ENCODE data around the gene AGBL4.

The AGBL4 gene

GRCh38 chr1:48917901-48918603, 1105.7 kb downstream of the AGBL4 start:
- H3K9me3 Mint-ChIP-seq: no peaks in the 10 kb centered on the region
- no peak overlapping the region for H3K27ac Mint-ChIP-seq
- no peaks in the 10 kb centered on the region for H3K4me1 Mint-ChIP-seq
- no peak for DNase-seq
- H3K4me3 Mint-ChIP-seq: no peak overlapping the region
- no peaks in the 10 kb centered on the region for H3K36me3 Mint-ChIP-seq (ENCODE audit: low read depth)
- peaks cover 2% of the 10 kb centered on the region for H3K27me3 Mint-ChIP-seq
- ATAC-seq: no peak

- no peaks in the 10 kb centered on the region for H3K36me3 Mint-ChIP-seq (ENCODE audit: low read depth)
- no peaks in the 10 kb centered on the region for H3K9me3 Mint-ChIP-seq
- H3K27ac Mint-ChIP-seq: no peak overlapping the region
- H3K4me3 Mint-ChIP-seq: no peak overlapping the region
- ATAC-seq (no peak), DNase-seq (no peak)
- no peaks in the 10 kb centered on the region for H3K4me1 Mint-ChIP-seq
- H3K27me3 Mint-ChIP-seq: peaks cover 2% of the 10 kb centered on the region
Observed at GRCh38 chr1:48917070-48917454, 1106.7 kb downstream of the AGBL4 start.

- ATAC-seq (no peak), DNase-seq (no peak)
- Mint-ChIP-seq H3K27ac (no peak overlapping the region), H3K36me3 (ENCODE audit: low read depth) (no peaks in the 10 kb centered on the region), H3K4me3 (no peak overlapping the region), H3K27me3 (peaks cover 2% of the 10 kb centered on the region), H3K4me1 (no peaks in the 10 kb centered on the region), H3K9me3 (no peaks in the 10 kb centered on the region)
Observed at GRCh38 chr1:48916130-48917069, 1107.4 kb downstream of the AGBL4 start.

GRCh38 chr1:48908606-48909005, 1115.1 kb downstream of the AGBL4 start:
- Mint-ChIP-seq H3K36me3 (ENCODE audit: low read depth) (no peaks in the 10 kb centered on the region), H3K4me1 (no peaks in the 10 kb centered on the region)

GRCh38 chr1:48906729-48907128, 1117.0 kb downstream of the AGBL4 start:
- H3K27ac Mint-ChIP-seq: no peak overlapping the region
- ATAC-seq (no peak), DNase-seq (no peak)
- H3K9me3 Mint-ChIP-seq: no peaks in the 10 kb centered on the region
- H3K4me1 Mint-ChIP-seq: no peaks in the 10 kb centered on the region
- no peaks in the 10 kb centered on the region for H3K36me3 Mint-ChIP-seq (ENCODE audit: low read depth)
- H3K4me3 Mint-ChIP-seq: no peak overlapping the region
- peaks cover 3% of the 10 kb centered on the region for H3K27me3 Mint-ChIP-seq

More at GRCh38 chr1:48908606-48909005, 1115.1 kb downstream of the AGBL4 start:
- no peak for ATAC-seq
- Mint-ChIP-seq H3K27me3 (peaks cover 2% of the 10 kb centered on the region), H3K9me3 (no peaks in the 10 kb centered on the region), H3K27ac (no peak overlapping the region), H3K4me3 (no peak overlapping the region)
- DNase-seq: no peak

GRCh38 chr1:48906164-48906563, 1117.6 kb downstream of the AGBL4 start:
- H3K36me3 Mint-ChIP-seq (ENCODE audit: low read depth): no peaks in the 10 kb centered on the region
- no peaks in the 10 kb centered on the region for H3K9me3 Mint-ChIP-seq
- DNase-seq: no peak
- peaks cover 3% of the 10 kb centered on the region for H3K27me3 Mint-ChIP-seq
- no peak for ATAC-seq
- no peak overlapping the region for H3K4me3 Mint-ChIP-seq
- H3K27ac Mint-ChIP-seq: no peak overlapping the region
- H3K4me1 Mint-ChIP-seq: no peaks in the 10 kb centered on the region

GRCh38 chr1:48903291-48903690, 1120.5 kb downstream of the AGBL4 start:
- no peaks in the 10 kb centered on the region for H3K36me3 Mint-ChIP-seq (ENCODE audit: low read depth)
- no peak overlapping the region for H3K4me3 Mint-ChIP-seq
- no peaks in the 10 kb centered on the region for H3K9me3 Mint-ChIP-seq
- DNase-seq (no peak), ATAC-seq (no peak)
- peaks cover 4% of the 10 kb centered on the region for H3K27me3 Mint-ChIP-seq
- no peaks in the 10 kb centered on the region for H3K4me1 Mint-ChIP-seq
- no peak overlapping the region for H3K27ac Mint-ChIP-seq

GRCh38 chr1:48898894-48899293, 1124.9 kb downstream of the AGBL4 start:
- no peaks in the 10 kb centered on the region for H3K36me3 Mint-ChIP-seq (ENCODE audit: low read depth)
- H3K27ac Mint-ChIP-seq: no peak overlapping the region
- H3K4me3 Mint-ChIP-seq: no peak overlapping the region
- no peak for DNase-seq
- no peaks in the 10 kb centered on the region for H3K4me1 Mint-ChIP-seq
- peaks cover 4% of the 10 kb centered on the region for H3K27me3 Mint-ChIP-seq
- ATAC-seq: no peak
- H3K9me3 Mint-ChIP-seq: no peaks in the 10 kb centered on the region

GRCh38 chr1:48889615-48890014, 1134.1 kb downstream of the AGBL4 start:
- no peak overlapping the region for H3K27ac Mint-ChIP-seq

GRCh38 chr1:48889082-48889481, 1134.7 kb downstream of the AGBL4 start:
- no peak overlapping the region for H3K27ac Mint-ChIP-seq
- no peaks in the 10 kb centered on the region for H3K36me3 Mint-ChIP-seq (ENCODE audit: low read depth)
- H3K27me3 Mint-ChIP-seq: peaks cover 3% of the 10 kb centered on the region
- ATAC-seq (no peak), DNase-seq (no peak)
- H3K9me3 Mint-ChIP-seq: no peaks in the 10 kb centered on the region
- H3K4me1 Mint-ChIP-seq: no peaks in the 10 kb centered on the region
- H3K4me3 Mint-ChIP-seq: no peak overlapping the region

More at GRCh38 chr1:48889615-48890014, 1134.1 kb downstream of the AGBL4 start:
- no peak for DNase-seq
- no peak overlapping the region for H3K4me3 Mint-ChIP-seq
- no peaks in the 10 kb centered on the region for H3K36me3 Mint-ChIP-seq (ENCODE audit: low read depth)
- no peaks in the 10 kb centered on the region for H3K4me1 Mint-ChIP-seq
- peaks cover 2% of the 10 kb centered on the region for H3K27me3 Mint-ChIP-seq
- no peak for ATAC-seq
- H3K9me3 Mint-ChIP-seq: no peaks in the 10 kb centered on the region

- Mint-ChIP-seq H3K27me3 (peaks cover 7% of the 10 kb centered on the region), H3K36me3 (ENCODE audit: low read depth) (no peaks in the 10 kb centered on the region), H3K4me3 (no peak overlapping the region), H3K9me3 (no peaks in the 10 kb centered on the region), H3K27ac (no peak overlapping the region), H3K4me1 (no peaks in the 10 kb centered on the region)
- no peak for DNase-seq
- ATAC-seq: no peak
Observed at GRCh38 chr1:48887796-48888195, 1136.0 kb downstream of the AGBL4 start.

- no peaks in the 10 kb centered on the region for H3K9me3 Mint-ChIP-seq
- no peaks in the 10 kb centered on the region for H3K36me3 Mint-ChIP-seq (ENCODE audit: low read depth)
- ATAC-seq (no peak), DNase-seq (no peak)
- no peak overlapping the region for H3K27ac Mint-ChIP-seq
- peaks cover 10% of the 10 kb centered on the region for H3K27me3 Mint-ChIP-seq
- no peaks in the 10 kb centered on the region for H3K4me1 Mint-ChIP-seq
- no peak overlapping the region for H3K4me3 Mint-ChIP-seq
Observed at GRCh38 chr1:48882020-48882419, 1141.7 kb downstream of the AGBL4 start.

- ATAC-seq: peak; percentile 43
- no peak for DNase-seq
- Mint-ChIP-seq H3K27ac (no peak overlapping the region), H3K4me3 (no peak overlapping the region), H3K9me3 (no peaks in the 10 kb centered on the region), H3K27me3 (peaks cover 7% of the 10 kb centered on the region), H3K4me1 (no peaks in the 10 kb centered on the region), H3K36me3 (ENCODE audit: low read depth) (no peaks in the 10 kb centered on the region)
Observed at GRCh38 chr1:48878191-48878940, 1145.4 kb downstream of the AGBL4 start.

GRCh38 chr1:48876330-48876785, 1147.4 kb downstream of the AGBL4 start:
- H3K4me1 Mint-ChIP-seq: no peaks in the 10 kb centered on the region
- no peak for ATAC-seq

More at GRCh38 chr1:48876330-48876785, 1147.4 kb downstream of the AGBL4 start:
- Mint-ChIP-seq H3K27ac (no peak overlapping the region), H3K4me3 (no peak overlapping the region), H3K9me3 (no peaks in the 10 kb centered on the region), H3K27me3 (peaks cover 5% of the 10 kb centered on the region), H3K36me3 (ENCODE audit: low read depth) (no peaks in the 10 kb centered on the region)
- no peak for DNase-seq
